Suprapubic skin (tissue), 3 donors: ENCODE measurements around the gene TRIM9.

ENCODE experiments used
- CTCF ChIP-seq, 2 donors: fragments of 200-600 bp in 1 of 2; fragments of 450-650 bp in 1 of 2; sonication (generic) in 1 of 2; IDR thresholded peaks; one replicate each; pipeline ENCODE4 v1.5.1; 2016 to 2019; ENCODE audit warnings: antibody characterized with exemption in 2 of 2, mild to moderate bottlenecking in 1 of 2, moderate library complexity in 1 of 2
- POLR2AphosphoS5 ChIP-seq, 3 donors: sonication (generic); formaldehyde crosslinking; IDR thresholded peaks; one replicate each; pipeline ENCODE4 v1.6.1; 2017; ENCODE audit warnings: antibody characterized with exemption in 3 of 3

- TF ChIP-seq POLR2AphosphoS5 (IDR thresholded peaks at IDR 0.05) (no peak), CTCF (IDR thresholded peaks at IDR 0.05) (no peak)
Observed at GRCh38 chr14:50944647-50945413, 150.1 kb downstream of the TRIM9 start.
